ENCODE measurements around the gene USP40. TPM values are rescaled to one million over a fixed set of nuclear protein-coding genes. Genes with fewer than 3 reads are reported as not detected.

Gene USP40
- total RNA-seq, 1 donor from 2014 or later = 32.9 TPM

DNA sequence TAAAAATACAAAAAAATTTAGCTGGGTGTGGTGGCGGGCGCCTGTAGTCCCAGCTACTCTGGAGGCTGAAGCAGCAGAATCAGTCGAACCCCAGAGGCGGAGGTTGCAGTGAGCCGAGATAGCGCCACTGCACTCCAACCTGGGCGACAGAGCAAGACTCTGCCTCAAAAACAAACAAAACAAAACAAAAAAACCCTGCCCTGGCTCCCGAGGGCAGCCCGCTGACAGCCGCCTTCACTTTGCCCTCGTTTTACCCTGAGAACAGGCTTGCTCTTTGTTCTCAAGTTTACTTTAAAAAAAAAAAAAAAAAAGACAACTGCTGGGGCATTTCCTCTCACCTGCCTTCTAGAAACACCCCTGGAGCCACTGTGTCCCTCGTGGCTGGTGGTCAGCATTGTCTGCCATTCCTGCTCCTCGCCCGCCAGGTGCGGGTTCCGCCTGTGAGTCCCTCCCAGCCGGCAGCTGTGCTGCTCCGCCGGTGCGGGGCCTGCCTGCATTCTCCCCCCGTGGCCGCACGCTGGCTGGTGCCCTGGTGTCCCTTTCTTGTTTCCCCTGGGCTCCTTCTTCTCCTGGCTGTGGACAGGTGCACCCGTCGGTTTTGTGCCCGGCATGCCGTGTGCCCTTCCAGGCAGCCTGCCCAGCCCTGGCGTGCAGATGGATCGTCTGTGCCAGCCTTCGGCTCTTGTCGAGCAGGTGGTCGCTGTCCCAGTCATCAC, 105.7 kb downstream of the USP40 start:
- DNase-seq (ENCODE audit: low spot score) = no peak
- Mint-ChIP-seq H3K27ac (no peak overlapping the region), H3K4me1 (no peaks in the 10 kb centered on the region), H3K9me3 (no peaks in the 10 kb centered on the region), H3K27me3 (ENCODE audit: insufficient read depth, low read depth) (peaks cover 2% of the 10 kb centered on the region), H3K4me3 (no peak overlapping the region), H3K36me3 (peaks cover 20% of the 10 kb centered on the region)
- H2AFZ ChIP-seq (replicated peaks) = no peak overlapping the region
- no peaks in the 10 kb centered on the region for H3K4me1 ChIP-seq
- H3K79me2 ChIP-seq (ENCODE audit: low read depth) = no peaks in the 10 kb centered on the region
- no peak overlapping the region for H3K9ac ChIP-seq
- no peak overlapping the region for H3K4me3 ChIP-seq
- TF ChIP-seq EZH2phosphoT487 (IDR thresholded peaks at IDR 0.05) = no peak
- TF ChIP-seq CTCF (IDR thresholded peaks at IDR 0.05) = no peak
- TF ChIP-seq EZH2 (IDR thresholded peaks at IDR 0.05) = no peak
- H3K27ac ChIP-seq = no peak overlapping the region
- H4K20me1 ChIP-seq (ENCODE audit: low read depth) = no peaks in the 10 kb centered on the region
- no peaks in the 10 kb centered on the region for H3F3A ChIP-seq (ENCODE audit: low read depth)
- H3K4me2 ChIP-seq = no peak overlapping the region
- H3K36me3 ChIP-seq = no peaks in the 10 kb centered on the region
- no peaks in the 10 kb centered on the region for H3K9me3 ChIP-seq (ENCODE audit: low read depth)
- no peaks in the 10 kb centered on the region for H3K27me3 ChIP-seq

- no peaks in the 10 kb centered on the region for H3K36me3 ChIP-seq
- H3K4me1 ChIP-seq = no peaks in the 10 kb centered on the region
- H3K4me2 ChIP-seq = no peak overlapping the region
- no peaks in the 10 kb centered on the region for H3K27me3 ChIP-seq
- H3K79me2 ChIP-seq (ENCODE audit: low read depth) = no peaks in the 10 kb centered on the region
- Mint-ChIP-seq H3K9me3 (no peaks in the 10 kb centered on the region), H3K4me1 (no peaks in the 10 kb centered on the region), H3K36me3 (peaks cover 24% of the 10 kb centered on the region), H3K27ac (no peak overlapping the region), H3K4me3 (no peak overlapping the region), H3K27me3 (ENCODE audit: insufficient read depth, low read depth) (peaks cover 2% of the 10 kb centered on the region)
- no peaks in the 10 kb centered on the region for H3F3A ChIP-seq (ENCODE audit: low read depth)
- no peak overlapping the region for H3K4me3 ChIP-seq
- no peak for DNase-seq (ENCODE audit: low spot score)
- no peaks in the 10 kb centered on the region for H4K20me1 ChIP-seq (ENCODE audit: low read depth)
- no peak overlapping the region for H3K9ac ChIP-seq
- no peaks in the 10 kb centered on the region for H3K9me3 ChIP-seq (ENCODE audit: low read depth)
- TF ChIP-seq EZH2 (IDR thresholded peaks at IDR 0.05) (no peak), CTCF (IDR thresholded peaks at IDR 0.05) (no peak), EZH2phosphoT487 (IDR thresholded peaks at IDR 0.05) (no peak)
- no peak overlapping the region for H3K27ac ChIP-seq
- no peak overlapping the region for H2AFZ ChIP-seq (replicated peaks)
These were observed 107.2 kb downstream of the USP40 start for GRCh38 chr2:233459426-233459825.

GRCh38 chr2:233458826-233459225, 107.8 kb downstream of the USP40 start:
- H3K36me3 ChIP-seq = no peaks in the 10 kb centered on the region
- Mint-ChIP-seq H3K27ac (no peak overlapping the region), H3K9me3 (no peaks in the 10 kb centered on the region), H3K4me1 (no peaks in the 10 kb centered on the region), H3K27me3 (ENCODE audit: insufficient read depth, low read depth) (peaks cover 2% of the 10 kb centered on the region), H3K4me3 (no peak overlapping the region), H3K36me3 (peaks cover 24% of the 10 kb centered on the region)
- H3K4me3 ChIP-seq = no peak overlapping the region
- no peak overlapping the region for H3K27ac ChIP-seq
- no peak overlapping the region for H3K4me2 ChIP-seq
- DNase-seq (ENCODE audit: low spot score) = no peak
- TF ChIP-seq EZH2phosphoT487 (IDR thresholded peaks at IDR 0.05) (no peak), EZH2 (IDR thresholded peaks at IDR 0.05) (no peak), CTCF (IDR thresholded peaks at IDR 0.05) (no peak)
- H2AFZ ChIP-seq (replicated peaks) = no peak overlapping the region
- H3K4me1 ChIP-seq = no peaks in the 10 kb centered on the region
- no peaks in the 10 kb centered on the region for H3K27me3 ChIP-seq
- no peaks in the 10 kb centered on the region for H3K9me3 ChIP-seq (ENCODE audit: low read depth)
- H3K9ac ChIP-seq = no peak overlapping the region
- no peaks in the 10 kb centered on the region for H3F3A ChIP-seq (ENCODE audit: low read depth)
- H4K20me1 ChIP-seq (ENCODE audit: low read depth) = no peaks in the 10 kb centered on the region
- no peaks in the 10 kb centered on the region for H3K79me2 ChIP-seq (ENCODE audit: low read depth)
